Measurements from ENCODE around the gene CUL3. TPM values are rescaled to one million over a fixed set of nuclear protein-coding genes. Genes with fewer than 3 reads are reported as not detected.

CUL3 gene
- total RNA-seq, 2 donors from 2014 or later = 86.4 to 103 TPM

- Mint-ChIP-seq H3K27ac (no peak overlapping the region), H3K36me3 (peaks cover 9% of the 10 kb centered on the region)
These were observed 127.6 kb downstream of the CUL3 start for GRCh38 chr2:224457408-224458096.

GRCh38 chr2:224453892-224454291, 131.3 kb downstream of the CUL3 start:
- Mint-ChIP-seq H3K4me3 (no peak overlapping the region), H3K27me3 (peaks cover 18 to 40% of the 10 kb centered on the region in 2 donors), H3K27ac (no peak overlapping the region), H3K36me3 (peaks cover 9% of the 10 kb centered on the region), H3K9me3 (no peaks in the 10 kb centered on the region), H3K4me1 (ENCODE audit: low read depth in 2 of 2) (no peaks in the 10 kb centered on the region)
- no peak for DNase-seq (ENCODE audit: low spot score)
- no peak for ATAC-seq

More at GRCh38 chr2:224457408-224458096, 127.6 kb downstream of the CUL3 start:
- ATAC-seq (no peak), DNase-seq (ENCODE audit: low spot score) (no peak)
- Mint-ChIP-seq H3K9me3 (no peaks in the 10 kb centered on the region), H3K4me1 (ENCODE audit: low read depth in 2 of 2) (no peaks in the 10 kb centered on the region), H3K4me3 (no peak overlapping the region), H3K27me3 (peaks cover 16 to 31% of the 10 kb centered on the region in 2 donors)

GRCh38 chr2:224449212-224450147, 135.7 kb downstream of the CUL3 start:
- DNase-seq (ENCODE audit: low spot score) (no peak), ATAC-seq (no peak)
- H3K4me1 Mint-ChIP-seq (ENCODE audit: low read depth in 2 of 2) = no peaks in the 10 kb centered on the region
- H3K27me3 Mint-ChIP-seq = peaks cover 5 to 17% of the 10 kb centered on the region in 2 donors
- no peak overlapping the region for H3K27ac Mint-ChIP-seq
- H3K36me3 Mint-ChIP-seq = no peaks in the 10 kb centered on the region
- no peaks in the 10 kb centered on the region for H3K9me3 Mint-ChIP-seq
- no peak overlapping the region for H3K4me3 Mint-ChIP-seq

GRCh38 chr2:224448236-224448635, 136.9 kb downstream of the CUL3 start:
- ATAC-seq = no peak

GRCh38 chr2:224444783-224445182, 140.4 kb downstream of the CUL3 start:
- H3K4me3 Mint-ChIP-seq = no peak overlapping the region
- no peaks in the 10 kb centered on the region for H3K9me3 Mint-ChIP-seq

More at GRCh38 chr2:224448236-224448635, 136.9 kb downstream of the CUL3 start:
- DNase-seq (ENCODE audit: low spot score) = no peak
- H3K4me3 Mint-ChIP-seq = no peak overlapping the region
- H3K27me3 Mint-ChIP-seq = peaks cover 10 to 22% of the 10 kb centered on the region in 2 donors
- H3K4me1 Mint-ChIP-seq (ENCODE audit: low read depth in 2 of 2) = peaks cover 0 to 3% of the 10 kb centered on the region in 2 donors
- no peak overlapping the region for H3K27ac Mint-ChIP-seq
- H3K9me3 Mint-ChIP-seq = no peaks in the 10 kb centered on the region
- no peaks in the 10 kb centered on the region for H3K36me3 Mint-ChIP-seq

GRCh38 chr2:224444021-224444420, 141.1 kb downstream of the CUL3 start:
- H3K4me3 Mint-ChIP-seq = peak overlapping the region; percentile 44
- ATAC-seq = no peak

More at GRCh38 chr2:224444783-224445182, 140.4 kb downstream of the CUL3 start:
- ATAC-seq (no peak), DNase-seq (ENCODE audit: low spot score) (no peak)
- peaks cover 13 to 16% of the 10 kb centered on the region in 2 donors for H3K4me1 Mint-ChIP-seq (ENCODE audit: low read depth in 2 of 2)
- H3K27ac Mint-ChIP-seq = no peak overlapping the region
- peaks cover 33 to 52% of the 10 kb centered on the region in 2 donors for H3K27me3 Mint-ChIP-seq
- peaks cover 8% of the 10 kb centered on the region for H3K36me3 Mint-ChIP-seq

GRCh38 chr2:224442071-224442967, 142.8 kb downstream of the CUL3 start:
- H3K27me3 Mint-ChIP-seq = peaks cover 36 to 55% of the 10 kb centered on the region in 2 donors
- H3K4me1 Mint-ChIP-seq (ENCODE audit: low read depth in 2 of 2) = peaks cover 13 to 16% of the 10 kb centered on the region in 2 donors
- H3K36me3 Mint-ChIP-seq = peaks cover 8% of the 10 kb centered on the region
- DNase-seq (ENCODE audit: low spot score) (no peak), ATAC-seq (peak; percentile 53 to 59)
- H3K9me3 Mint-ChIP-seq = no peaks in the 10 kb centered on the region
- H3K27ac Mint-ChIP-seq = no peak overlapping the region
- peak overlapping the region; percentile 82 for H3K4me3 Mint-ChIP-seq

More at GRCh38 chr2:224444021-224444420, 141.1 kb downstream of the CUL3 start:
- H3K9me3 Mint-ChIP-seq = no peaks in the 10 kb centered on the region
- peaks cover 35 to 51% of the 10 kb centered on the region in 2 donors for H3K27me3 Mint-ChIP-seq
- peaks cover 13 to 16% of the 10 kb centered on the region in 2 donors for H3K4me1 Mint-ChIP-seq (ENCODE audit: low read depth in 2 of 2)
- H3K36me3 Mint-ChIP-seq = peaks cover 8% of the 10 kb centered on the region
- no peak overlapping the region for H3K27ac Mint-ChIP-seq
- DNase-seq (ENCODE audit: low spot score) = no peak

- Mint-ChIP-seq H3K36me3 (peaks cover 8% of the 10 kb centered on the region), H3K27me3 (peaks cover 39 to 55% of the 10 kb centered on the region in 2 donors), H3K9me3 (no peaks in the 10 kb centered on the region), H3K4me1 (ENCODE audit: low read depth in 2 of 2) (peaks cover 13 to 16% of the 10 kb centered on the region in 2 donors), H3K4me3 (peak overlapping the region; percentile 82), H3K27ac (no peak overlapping the region)
- DNase-seq (ENCODE audit: low spot score) (no peak), ATAC-seq (no peak)
These were observed 144.2 kb downstream of the CUL3 start for GRCh38 chr2:224440988-224441387.

GRCh38 chr2:224438726-224439125, 146.4 kb downstream of the CUL3 start:
- Mint-ChIP-seq H3K27me3 (peaks cover 35 to 52% of the 10 kb centered on the region in 2 donors), H3K4me3 (no peak overlapping the region), H3K9me3 (no peaks in the 10 kb centered on the region), H3K4me1 (ENCODE audit: low read depth in 2 of 2) (peaks cover 13 to 16% of the 10 kb centered on the region in 2 donors), H3K36me3 (peaks cover 8% of the 10 kb centered on the region), H3K27ac (no peak overlapping the region)
- DNase-seq (ENCODE audit: low spot score) = no peak
- ATAC-seq = no peak

- no peak overlapping the region for H3K27ac Mint-ChIP-seq
- H3K4me3 Mint-ChIP-seq = no peak overlapping the region
- H3K9me3 Mint-ChIP-seq = no peaks in the 10 kb centered on the region
- H3K36me3 Mint-ChIP-seq = peaks cover 6% of the 10 kb centered on the region
- H3K27me3 Mint-ChIP-seq = peaks cover 37 to 51% of the 10 kb centered on the region in 2 donors
- H3K4me1 Mint-ChIP-seq (ENCODE audit: low read depth in 2 of 2) = peaks cover 12% of the 10 kb centered on the region in 2 donors
- ATAC-seq (no peak), DNase-seq (ENCODE audit: low spot score) (no peak)
These were observed 148.5 kb downstream of the CUL3 start for GRCh38 chr2:224436634-224437033.

- H3K27me3 Mint-ChIP-seq = peaks cover 22 to 35% of the 10 kb centered on the region in 2 donors
- no peak for DNase-seq (ENCODE audit: low spot score)
- no peak for ATAC-seq
- no peaks in the 10 kb centered on the region for H3K9me3 Mint-ChIP-seq
- H3K27ac Mint-ChIP-seq = no peak overlapping the region
- H3K4me3 Mint-ChIP-seq = no peak overlapping the region
- peaks cover 7% of the 10 kb centered on the region in 2 donors for H3K4me1 Mint-ChIP-seq (ENCODE audit: low read depth in 2 of 2)
- no peaks in the 10 kb centered on the region for H3K36me3 Mint-ChIP-seq
These were observed 150.5 kb downstream of the CUL3 start for GRCh38 chr2:224434618-224435017.

GRCh38 chr2:224433442-224433841, 151.7 kb downstream of the CUL3 start:
- Mint-ChIP-seq H3K9me3 (no peaks in the 10 kb centered on the region), H3K4me3 (no peak overlapping the region), H3K4me1 (ENCODE audit: low read depth in 2 of 2) (peaks cover 11 to 12% of the 10 kb centered on the region in 2 donors), H3K27ac (no peak overlapping the region), H3K36me3 (no peaks in the 10 kb centered on the region), H3K27me3 (peaks cover 22 to 32% of the 10 kb centered on the region in 2 donors)
- DNase-seq (ENCODE audit: low spot score) = no peak
- ATAC-seq = no peak

- H3K4me3 Mint-ChIP-seq = no peak overlapping the region
- H3K9me3 Mint-ChIP-seq = no peaks in the 10 kb centered on the region
- H3K27me3 Mint-ChIP-seq = peaks cover 23 to 29% of the 10 kb centered on the region in 2 donors
- no peak overlapping the region for H3K27ac Mint-ChIP-seq
- no peak for DNase-seq (ENCODE audit: low spot score)
- no peak for ATAC-seq
- H3K4me1 Mint-ChIP-seq (ENCODE audit: low read depth in 2 of 2) = peaks cover 11 to 12% of the 10 kb centered on the region in 2 donors
- no peaks in the 10 kb centered on the region for H3K36me3 Mint-ChIP-seq
These were observed 153.1 kb downstream of the CUL3 start for GRCh38 chr2:224432003-224432579.

Data from natural killer cell treated with Interleukin-12 subunit alpha and Interleukin-12 subunit beta and Interleukin-15 and Interleukin-18, amount 100 ng/mL, for 72 hours (primary cell).